Measurements from ENCODE around the gene SLC47A2. TPM values are rescaled to one million over a fixed set of nuclear protein-coding genes. Genes with fewer than 3 reads are reported as not detected.

Gene SLC47A2
- total RNA-seq, 1 donor from 2014 or later, result not detected

GRCh38 chr17:19743101-19744100 lies 27.0 kb upstream of the SLC47A2 start:
- intact Hi-C loops (cut with micrococcal nuclease), result no loop called here
- no peaks in the 10 kb centered on the region for H3K36me3 Mint-ChIP-seq (ENCODE audit: low read depth)
- H3K27me3 Mint-ChIP-seq (ENCODE audit: insufficient read depth), result peaks cover 11% of the 10 kb centered on the region
- no peaks in the 10 kb centered on the region for H3K4me1 Mint-ChIP-seq (ENCODE audit: low read depth)
- peak overlapping the region; percentile 39 for H3K4me3 Mint-ChIP-seq
- H3K9me3 Mint-ChIP-seq, result no peaks in the 10 kb centered on the region
- no peak overlapping the region for H3K27ac Mint-ChIP-seq
- no peak for DNase-seq (ENCODE audit: low spot score)

- no peaks in the 10 kb centered on the region for H3K9me3 Mint-ChIP-seq
- H3K27me3 Mint-ChIP-seq (ENCODE audit: insufficient read depth), result peaks cover 11% of the 10 kb centered on the region
- H3K4me1 Mint-ChIP-seq (ENCODE audit: low read depth), result no peaks in the 10 kb centered on the region
- intact Hi-C loops (cut with micrococcal nuclease), result no loop called here
- DNase-seq (ENCODE audit: low spot score), result no peak
- H3K4me3 Mint-ChIP-seq, result no peak overlapping the region
- H3K27ac Mint-ChIP-seq, result no peak overlapping the region
- no peaks in the 10 kb centered on the region for H3K36me3 Mint-ChIP-seq (ENCODE audit: low read depth)
These were observed 26.1 kb upstream of the SLC47A2 start for GRCh38 chr17:19742495-19742894.

DNA sequence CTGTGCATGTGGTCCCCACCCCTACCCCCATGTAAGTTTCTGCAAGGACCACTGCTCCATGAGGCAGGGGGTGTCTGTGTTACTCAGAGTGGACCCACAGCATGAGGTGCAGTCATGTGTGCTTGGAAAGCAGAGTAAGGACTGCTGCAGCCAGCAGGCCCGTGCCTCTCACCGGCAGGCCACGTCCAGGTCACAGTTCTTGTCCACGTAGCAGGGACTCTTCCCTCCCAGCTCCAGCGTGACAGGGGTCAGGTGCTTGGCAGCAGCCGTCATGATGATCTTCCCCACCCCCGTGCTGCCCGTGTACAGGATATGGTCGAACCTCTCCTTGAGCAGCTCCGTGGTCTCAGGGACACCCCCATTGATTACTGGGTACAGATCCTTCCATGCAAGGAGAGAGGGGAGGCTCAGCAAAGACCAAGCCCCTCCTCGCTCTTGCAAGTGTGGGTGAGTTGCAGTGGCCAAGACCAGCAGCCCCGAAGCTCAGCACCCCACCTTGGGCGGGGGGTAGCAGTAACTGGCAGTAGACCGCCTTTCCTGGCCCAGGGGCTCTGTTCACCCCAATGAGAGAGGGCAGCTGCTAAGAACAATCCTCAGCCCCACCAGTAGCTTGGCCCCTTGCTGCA lies 25.6 kb upstream of the SLC47A2 start:
- DNase-seq (ENCODE audit: low spot score), result no peak
- no peaks in the 10 kb centered on the region for H3K9me3 Mint-ChIP-seq
- no peak overlapping the region for H3K4me3 Mint-ChIP-seq
- no peak overlapping the region for H3K27ac Mint-ChIP-seq
- peaks cover 11% of the 10 kb centered on the region for H3K27me3 Mint-ChIP-seq (ENCODE audit: insufficient read depth)
- intact Hi-C loops (cut with micrococcal nuclease), result no loop called here
- no peaks in the 10 kb centered on the region for H3K4me1 Mint-ChIP-seq (ENCODE audit: low read depth)
- no peaks in the 10 kb centered on the region for H3K36me3 Mint-ChIP-seq (ENCODE audit: low read depth)

DNA sequence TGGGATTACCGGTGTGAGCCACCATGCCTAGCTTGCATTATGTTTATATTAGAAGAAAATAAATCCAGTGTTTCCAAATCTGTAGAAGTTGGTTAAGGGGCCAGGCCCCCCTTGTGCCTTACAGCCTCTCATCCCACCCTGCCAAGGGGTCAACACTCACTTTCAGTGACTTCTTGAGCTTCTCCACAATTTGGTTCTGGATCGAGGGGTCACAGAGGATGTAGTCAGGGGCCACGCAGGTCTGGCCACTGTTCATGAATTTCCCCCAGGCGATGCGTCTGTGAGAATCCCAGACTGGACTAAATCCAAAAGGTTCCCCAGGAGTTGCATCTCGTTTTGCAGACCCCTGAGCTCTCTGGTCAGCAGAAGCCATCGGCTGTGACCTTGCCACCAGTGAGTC lies 24.5 kb upstream of the SLC47A2 start:
- no peak for DNase-seq (ENCODE audit: low spot score)
- H3K4me1 Mint-ChIP-seq (ENCODE audit: low read depth), result no peaks in the 10 kb centered on the region
- no peak overlapping the region for H3K4me3 Mint-ChIP-seq
- no peaks in the 10 kb centered on the region for H3K36me3 Mint-ChIP-seq (ENCODE audit: low read depth)
- no peak overlapping the region for H3K27ac Mint-ChIP-seq
- peaks cover 6% of the 10 kb centered on the region for H3K27me3 Mint-ChIP-seq (ENCODE audit: insufficient read depth)
- intact Hi-C loops (cut with micrococcal nuclease), result no loop called here
- no peaks in the 10 kb centered on the region for H3K9me3 Mint-ChIP-seq

DNA sequence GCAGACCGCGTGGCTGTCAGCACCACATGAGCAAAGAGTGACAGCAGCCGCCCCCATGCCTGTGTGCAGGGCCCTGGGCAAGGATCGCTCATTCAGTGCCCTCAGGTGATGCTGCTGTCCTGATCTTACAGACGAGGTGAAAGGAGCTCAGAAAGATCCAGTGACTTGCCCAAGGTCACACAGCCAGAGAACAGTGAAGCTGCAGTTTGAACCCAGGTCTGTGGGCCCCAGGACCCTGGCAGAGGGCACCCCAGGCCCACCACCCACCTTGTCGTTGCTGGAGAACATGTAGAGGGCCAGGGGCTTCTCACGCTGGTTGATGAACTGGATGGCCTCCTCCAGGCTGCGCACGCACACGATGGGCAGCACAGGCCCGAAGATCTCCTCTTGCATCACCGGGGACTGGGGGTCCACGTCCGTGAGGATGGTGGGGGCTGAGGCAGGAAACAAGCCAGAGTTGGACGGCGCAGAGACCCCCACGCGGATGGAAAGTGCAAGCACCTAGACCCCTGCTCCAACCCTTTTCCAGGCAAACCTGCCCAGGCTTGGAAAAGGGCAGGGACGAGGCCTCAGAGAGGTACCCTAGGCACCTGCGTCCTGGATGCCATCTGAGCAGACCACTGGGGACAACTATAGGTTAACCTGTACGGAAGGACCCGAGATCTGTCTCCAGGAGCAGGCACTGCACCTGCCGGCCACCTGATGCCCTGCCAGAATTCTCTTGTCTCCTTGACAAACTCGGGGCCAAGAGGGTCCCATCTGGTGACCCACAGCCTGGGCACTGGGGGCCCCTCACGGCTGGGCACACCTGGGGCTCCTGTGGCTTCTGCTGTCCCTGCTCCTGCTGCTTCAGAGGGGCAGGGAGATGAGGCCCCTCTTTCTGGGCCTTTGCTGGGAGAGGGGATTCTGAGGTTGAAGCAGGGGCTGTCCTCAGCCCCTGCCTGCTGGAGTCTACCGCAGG lies 23.1 kb upstream of the SLC47A2 start:
- DNase-seq (ENCODE audit: low spot score), result no peak
- H3K9me3 Mint-ChIP-seq, result no peaks in the 10 kb centered on the region
- intact Hi-C loops (cut with micrococcal nuclease), result no loop called here
- H3K4me1 Mint-ChIP-seq (ENCODE audit: low read depth), result no peaks in the 10 kb centered on the region
- H3K36me3 Mint-ChIP-seq (ENCODE audit: low read depth), result no peaks in the 10 kb centered on the region
- no peak overlapping the region for H3K4me3 Mint-ChIP-seq
- no peak overlapping the region for H3K27ac Mint-ChIP-seq
- peaks cover 1% of the 10 kb centered on the region for H3K27me3 Mint-ChIP-seq (ENCODE audit: insufficient read depth)

DNA sequence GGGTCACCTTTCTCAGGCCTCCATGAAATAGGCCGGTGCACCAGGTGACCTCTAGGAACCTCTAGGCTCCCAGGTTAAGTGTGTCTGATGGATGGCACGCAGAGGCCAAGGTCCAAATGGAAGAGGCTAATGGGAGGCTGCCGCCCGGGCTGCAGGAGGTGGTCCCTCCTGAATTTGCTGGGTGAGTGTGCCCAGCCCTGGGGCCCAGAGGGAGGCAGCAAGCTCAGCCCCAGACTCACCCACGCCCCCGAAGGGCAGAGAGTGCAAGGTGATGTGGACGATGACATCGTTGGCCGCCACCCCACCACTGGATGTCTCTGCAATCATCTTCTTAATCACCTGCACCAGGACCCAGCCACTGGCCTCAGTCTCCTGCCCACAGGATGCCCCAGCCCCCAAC lies 22.4 kb upstream of the SLC47A2 start:
- DNase-seq (ENCODE audit: low spot score), result no peak
- Mint-ChIP-seq H3K9me3 (no peaks in the 10 kb centered on the region), H3K27me3 (ENCODE audit: insufficient read depth) (no peaks in the 10 kb centered on the region), H3K36me3 (ENCODE audit: low read depth) (no peaks in the 10 kb centered on the region), H3K27ac (no peak overlapping the region), H3K4me3 (no peak overlapping the region), H3K4me1 (ENCODE audit: low read depth) (no peaks in the 10 kb centered on the region)
- intact Hi-C loops (cut with micrococcal nuclease), result no loop called here

DNA sequence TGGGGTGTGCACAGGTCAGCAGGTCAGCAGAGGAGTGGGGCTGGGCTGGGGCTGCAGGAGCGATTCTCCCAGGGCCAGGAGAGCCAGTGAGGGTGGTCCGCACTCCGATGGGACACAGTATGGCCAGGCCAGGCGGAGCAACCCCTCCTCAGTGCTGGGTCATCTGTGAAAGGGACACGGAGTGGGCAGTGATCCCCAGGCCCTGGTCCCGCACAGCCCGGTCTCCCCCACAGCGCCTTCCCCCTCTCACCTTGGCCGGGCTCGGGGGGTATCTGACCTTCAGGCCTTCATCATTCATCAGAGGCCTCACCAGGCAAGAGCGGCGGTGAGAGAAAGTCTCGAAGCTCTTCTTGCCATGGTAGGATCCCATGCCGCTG lies 21.7 kb upstream of the SLC47A2 start:
- DNase-seq (ENCODE audit: low spot score), result no peak
- intact Hi-C loops (cut with micrococcal nuclease), result no loop called here
- no peaks in the 10 kb centered on the region for H3K9me3 Mint-ChIP-seq
- no peaks in the 10 kb centered on the region for H3K4me1 Mint-ChIP-seq (ENCODE audit: low read depth)
- no peaks in the 10 kb centered on the region for H3K36me3 Mint-ChIP-seq (ENCODE audit: low read depth)
- no peak overlapping the region for H3K4me3 Mint-ChIP-seq
- H3K27ac Mint-ChIP-seq, result no peak overlapping the region
- H3K27me3 Mint-ChIP-seq (ENCODE audit: insufficient read depth), result no peaks in the 10 kb centered on the region

DNA sequence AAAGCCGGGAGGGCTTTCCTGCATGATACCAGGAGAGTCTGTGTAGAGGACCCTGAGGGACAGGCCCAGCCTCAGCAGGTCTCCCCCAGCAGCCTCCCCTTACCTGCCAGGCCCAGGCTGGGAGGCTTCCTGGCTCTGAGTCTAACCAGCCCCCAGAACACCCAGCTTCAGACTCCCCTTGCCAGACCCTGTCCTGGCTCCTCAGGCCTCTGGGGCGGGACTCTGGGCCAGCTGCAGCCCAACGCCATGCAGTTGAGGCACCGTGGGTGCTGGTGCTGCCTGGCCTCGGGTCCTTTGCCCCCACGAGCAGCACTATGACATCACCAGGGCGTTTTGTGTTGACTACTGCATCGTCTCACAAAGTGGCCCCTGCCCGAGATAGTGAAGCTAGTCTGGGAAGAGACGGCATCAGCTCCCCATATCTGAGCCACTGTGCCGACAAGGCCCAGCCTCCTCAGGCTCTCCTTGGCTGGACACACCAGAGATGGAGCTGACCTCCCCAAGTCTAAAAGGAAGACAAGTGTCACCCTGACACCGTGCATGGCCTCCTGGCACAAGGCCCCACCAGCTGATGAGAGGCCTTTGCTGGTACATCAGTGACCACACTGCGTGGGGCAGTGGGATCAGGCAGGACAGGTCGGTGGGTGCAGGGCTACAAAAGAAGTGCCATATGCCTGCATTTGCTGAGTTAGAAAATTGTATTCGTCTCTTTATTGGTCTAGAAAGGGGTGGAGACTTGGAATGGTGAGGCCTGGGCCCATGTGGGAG lies 21.1 kb upstream of the SLC47A2 start:
- no peaks in the 10 kb centered on the region for H3K36me3 Mint-ChIP-seq (ENCODE audit: low read depth)
- no peak overlapping the region for H3K4me3 Mint-ChIP-seq
- DNase-seq (ENCODE audit: low spot score), result no peak
- no peak overlapping the region for H3K27ac Mint-ChIP-seq
- H3K4me1 Mint-ChIP-seq (ENCODE audit: low read depth), result no peaks in the 10 kb centered on the region
- no peaks in the 10 kb centered on the region for H3K27me3 Mint-ChIP-seq (ENCODE audit: insufficient read depth)
- no peaks in the 10 kb centered on the region for H3K9me3 Mint-ChIP-seq
- intact Hi-C loops (cut with micrococcal nuclease), result no loop called here

DNA sequence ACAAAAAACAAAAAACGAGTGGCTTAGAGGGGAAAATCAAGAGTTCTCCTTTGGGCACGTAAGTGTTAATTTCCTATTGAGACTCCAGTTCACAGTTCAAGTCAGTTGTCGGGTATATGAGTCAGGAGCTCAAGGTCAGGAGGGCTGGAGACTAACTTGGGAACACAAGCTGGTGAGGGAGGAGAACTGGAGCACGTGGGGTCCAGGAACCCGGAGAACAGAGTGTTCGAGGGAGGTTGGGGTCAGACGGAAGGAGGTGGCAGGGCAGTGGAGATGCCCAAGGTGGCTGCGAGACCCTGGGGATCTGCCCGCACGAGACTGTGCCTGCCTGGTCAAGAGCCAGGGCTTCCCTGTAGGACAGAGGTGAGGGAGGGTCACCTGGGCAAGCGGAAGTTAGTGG lies 19.7 kb upstream of the SLC47A2 start:
- Mint-ChIP-seq H3K27me3 (ENCODE audit: insufficient read depth) (no peaks in the 10 kb centered on the region), H3K9me3 (no peaks in the 10 kb centered on the region), H3K27ac (no peak overlapping the region), H3K36me3 (ENCODE audit: low read depth) (no peaks in the 10 kb centered on the region), H3K4me3 (no peak overlapping the region), H3K4me1 (ENCODE audit: low read depth) (no peaks in the 10 kb centered on the region)
- intact Hi-C loops (cut with micrococcal nuclease), result no loop called here
- no peak for DNase-seq (ENCODE audit: low spot score)

GRCh38 chr17:19733953-19734526 lies 17.7 kb upstream of the SLC47A2 start:
- Mint-ChIP-seq H3K9me3 (no peaks in the 10 kb centered on the region), H3K36me3 (ENCODE audit: low read depth) (no peaks in the 10 kb centered on the region), H3K27me3 (ENCODE audit: insufficient read depth) (no peaks in the 10 kb centered on the region), H3K4me3 (no peak overlapping the region), H3K27ac (no peak overlapping the region), H3K4me1 (ENCODE audit: low read depth) (no peaks in the 10 kb centered on the region)
- no peak for DNase-seq (ENCODE audit: low spot score)
- intact Hi-C loops (cut with micrococcal nuclease), result no loop called here

- Mint-ChIP-seq H3K27ac (no peak overlapping the region), H3K9me3 (no peaks in the 10 kb centered on the region), H3K4me1 (ENCODE audit: low read depth) (no peaks in the 10 kb centered on the region), H3K4me3 (no peak overlapping the region), H3K27me3 (ENCODE audit: insufficient read depth) (no peaks in the 10 kb centered on the region), H3K36me3 (ENCODE audit: low read depth) (no peaks in the 10 kb centered on the region)
- intact Hi-C loops (cut with micrococcal nuclease), result no loop called here
- no peak for DNase-seq (ENCODE audit: low spot score)
These were observed 15.2 kb upstream of the SLC47A2 start for GRCh38 chr17:19731626-19732025.

DNA sequence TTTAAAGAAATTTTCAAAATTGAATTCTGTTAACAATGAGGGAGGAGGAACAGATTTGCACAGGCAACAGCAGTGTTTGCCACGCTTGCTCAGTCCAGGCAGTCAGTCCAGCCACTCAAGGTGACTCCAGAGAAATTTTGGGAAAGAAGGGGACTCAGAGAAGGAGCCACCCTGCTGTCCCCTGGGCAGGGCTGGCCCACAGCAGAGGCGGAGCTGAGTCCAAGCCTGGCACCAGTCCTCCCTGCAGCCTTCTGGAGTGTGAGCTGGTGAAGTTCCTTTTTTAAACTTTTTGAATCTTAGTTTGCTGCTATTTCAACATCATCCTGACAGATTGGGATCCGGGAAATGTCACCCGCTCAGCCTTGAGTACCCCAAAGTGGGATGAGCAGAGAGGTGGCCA lies 14.5 kb upstream of the SLC47A2 start:
- Mint-ChIP-seq H3K27me3 (ENCODE audit: insufficient read depth) (no peaks in the 10 kb centered on the region), H3K27ac (no peak overlapping the region), H3K4me3 (no peak overlapping the region), H3K9me3 (no peaks in the 10 kb centered on the region), H3K4me1 (ENCODE audit: low read depth) (no peaks in the 10 kb centered on the region), H3K36me3 (ENCODE audit: low read depth) (no peaks in the 10 kb centered on the region)
- intact Hi-C loops (cut with micrococcal nuclease), result no loop called here
- DNase-seq (ENCODE audit: low spot score), result no peak
